ENCODE measurements around the gene ZNF281.

The ZNF281 gene

DNA sequence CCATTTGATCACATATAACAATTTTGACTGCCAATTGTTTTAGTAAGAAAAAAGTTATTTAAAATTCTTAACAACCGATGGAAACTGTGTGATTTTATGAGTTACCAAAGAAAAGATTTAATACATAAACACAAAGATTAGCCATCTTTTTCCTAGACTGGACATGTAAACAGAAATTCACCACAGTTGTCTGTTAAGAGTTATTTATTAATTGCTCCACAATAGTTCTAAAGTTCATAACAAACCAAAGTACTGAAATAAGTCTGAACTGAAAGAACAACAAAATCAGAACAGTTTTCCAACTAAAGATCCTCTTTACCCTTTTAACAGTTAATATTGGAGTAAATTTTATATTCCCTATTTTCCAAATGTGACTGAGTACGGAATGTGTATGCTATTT lies 8.6 kb downstream of the ZNF281 start:
- TF ChIP-seq CTCF (conservative IDR thresholded peaks at IDR 0.05): no peak
- no peak overlapping the region for H3K27ac ChIP-seq

GRCh38 chr1:200400556-200400955 lies 9.3 kb downstream of the ZNF281 start:
- H3K27ac ChIP-seq: no peak overlapping the region
- no peak for TF ChIP-seq CTCF (conservative IDR thresholded peaks at IDR 0.05)

- H3K27ac ChIP-seq: no peak overlapping the region
- TF ChIP-seq CTCF (conservative IDR thresholded peaks at IDR 0.05): no peak
Observed at GRCh38 chr1:200399860-200400259, 10.0 kb downstream of the ZNF281 start.

GRCh38 chr1:200398373-200398772 lies 11.5 kb downstream of the ZNF281 start:
- TF ChIP-seq CTCF (conservative IDR thresholded peaks at IDR 0.05): no peak
- H3K27ac ChIP-seq: no peak overlapping the region

DNA sequence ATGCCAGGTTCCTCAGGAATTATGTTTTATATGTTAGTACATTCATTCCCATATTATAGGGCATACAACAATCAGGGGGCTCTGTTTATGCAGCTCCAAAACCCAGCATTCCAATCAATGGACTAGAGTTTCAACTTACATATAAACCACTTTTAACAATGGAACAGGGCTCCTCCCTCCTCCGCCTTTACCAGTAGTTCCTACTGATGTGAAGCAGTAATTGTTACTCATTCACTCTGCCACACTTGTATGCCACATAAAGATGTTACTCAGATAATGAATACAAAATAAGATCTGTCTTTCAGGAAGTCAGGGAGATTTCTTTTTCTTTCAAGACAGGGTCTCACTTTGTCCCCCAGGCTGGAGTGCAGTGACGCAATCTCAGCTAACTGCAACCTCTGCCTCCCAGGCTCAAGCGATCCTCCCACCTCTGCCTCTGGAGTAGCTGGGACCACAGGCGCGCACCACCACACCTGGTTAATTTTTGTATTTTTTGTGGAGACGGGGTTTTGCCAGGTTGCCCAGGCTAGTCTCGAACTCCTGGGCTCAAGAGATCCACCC lies 17.1 kb downstream of the ZNF281 start:
- H3K27ac ChIP-seq: no peak overlapping the region
- no peak for TF ChIP-seq CTCF (conservative IDR thresholded peaks at IDR 0.05)

GRCh38 chr1:200391747-200392146 lies 18.1 kb downstream of the ZNF281 start:
- no peak for TF ChIP-seq CTCF (conservative IDR thresholded peaks at IDR 0.05)
- no peak overlapping the region for H3K27ac ChIP-seq

GRCh38 chr1:200388791-200389190 lies 21.0 kb downstream of the ZNF281 start:
- no peak for TF ChIP-seq CTCF (conservative IDR thresholded peaks at IDR 0.05)
- no peak overlapping the region for H3K27ac ChIP-seq

Measured in VCaP (cell line).